NOMO-1 (cell line): ENCODE data around the gene CCDC107.
"Not testable (repeated sequence)": the region's sequence is repeated elsewhere in the genome, so short reads cannot be mapped to it uniquely, and the experiment has no call there.

ENCODE experiments used
- DNase-seq, 2 experiments: peaks; one replicate each; lab custom pipeline; 2025; ENCODE audit not compliant: unreplicated experiment in 2 of 2; lab: John Stamatoyannopoulos, UW

The CCDC107 gene

GRCh38 chr9:35658137-35658967 lies at the start of gene CCDC107:
TSS of gene CCDC107 (plus strand) at chr9:35658292. CDS start at chr9:35658380, 88 bp downstream.
- DNase-seq, result peak; percentile 89 to 90

- no peak for DNase-seq
Observed at GRCh38 chr9:35609001-35609819, 48.9 kb upstream of the CCDC107 start.

GRCh38 chr9:35609820-35610163 lies 48.3 kb upstream of the CCDC107 start:
- DNase-seq, result no peak

GRCh38 chr9:35611230-35611797 lies 46.8 kb upstream of the CCDC107 start:
- peak; percentile 34 to 58 for DNase-seq

GRCh38 chr9:35612066-35612465 lies 46.0 kb upstream of the CCDC107 start:
- not testable (repeated sequence) for DNase-seq

GRCh38 chr9:35612843-35613242 lies 45.2 kb upstream of the CCDC107 start:
- no peak for DNase-seq

GRCh38 chr9:35615981-35616680 lies 42.0 kb upstream of the CCDC107 start:
- no peak for DNase-seq

GRCh38 chr9:35616681-35617459 lies 41.2 kb upstream of the CCDC107 start:
- DNase-seq, result peak; percentile 61 to 70

GRCh38 chr9:35617548-35617947 lies 40.5 kb upstream of the CCDC107 start:
- no peak for DNase-seq

- DNase-seq, result no peak
Observed at GRCh38 chr9:35618325-35618727, 39.8 kb upstream of the CCDC107 start, which contains the start of gene CD72. TSS of gene CD72 (minus strand) at chr9:35618413. CDS start at chr9:35618303, 110 bp downstream.

GRCh38 chr9:35618854-35619799 lies 39.0 kb upstream of the CCDC107 start:
- DNase-seq, result no peak

- no peak for DNase-seq
Observed at GRCh38 chr9:35619800-35620158, 38.3 kb upstream of the CCDC107 start.

GRCh38 chr9:35627575-35627974 lies 30.5 kb upstream of the CCDC107 start:
- no peak for DNase-seq

- no peak for DNase-seq
Observed at GRCh38 chr9:35628389-35628991, 29.6 kb upstream of the CCDC107 start.

- DNase-seq, result no peak
Observed at GRCh38 chr9:35629597-35629996, 28.5 kb upstream of the CCDC107 start.

- DNase-seq, result no peak
Observed at GRCh38 chr9:35635730-35636129, 22.4 kb upstream of the CCDC107 start.

GRCh38 chr9:35636135-35636876 lies 21.8 kb upstream of the CCDC107 start:
- peak in 1 of 2 experiments; percentile 54 for DNase-seq

- DNase-seq, result not testable (repeated sequence)
Observed at GRCh38 chr9:35636877-35637246, 21.2 kb upstream of the CCDC107 start.
